ENCODE measurements around the gene CADM1. TPM values are rescaled to one million over a fixed set of nuclear protein-coding genes. Genes with fewer than 3 reads are reported as not detected.

CADM1 gene
- total and polyA plus RNA-seq, 4 donors: 31.7 to 243 (median 77.9) TPM

DNA sequence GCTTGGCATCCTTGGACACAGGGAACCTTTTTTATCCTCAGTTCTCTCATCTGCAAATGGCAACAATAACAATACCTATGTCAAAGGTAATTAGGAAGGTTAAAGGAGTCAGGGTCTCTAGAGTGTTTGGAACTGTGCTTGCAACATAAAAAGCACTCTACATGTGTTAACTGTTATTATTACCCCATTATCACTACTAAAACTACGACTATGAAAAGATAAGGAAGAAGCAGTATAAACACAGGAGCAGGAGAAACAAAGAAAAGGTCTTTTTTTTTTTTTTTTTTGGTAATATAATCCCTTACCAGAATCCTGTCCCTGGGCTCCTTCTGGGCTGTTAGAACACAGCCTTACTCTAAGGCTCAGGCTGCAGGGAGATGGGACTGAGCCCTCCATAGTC lies 348.2 kb downstream of the CADM1 start:
- ATAC-seq (ENCODE audit: insufficient read depth, low FRiP score) (no peak), DNase-seq (peak in 2 of 3 donors; percentile 31)
- WGBS, 2 donors: 22 to 27% methylated on average over 1 of the region's 1 CpG

DNA sequence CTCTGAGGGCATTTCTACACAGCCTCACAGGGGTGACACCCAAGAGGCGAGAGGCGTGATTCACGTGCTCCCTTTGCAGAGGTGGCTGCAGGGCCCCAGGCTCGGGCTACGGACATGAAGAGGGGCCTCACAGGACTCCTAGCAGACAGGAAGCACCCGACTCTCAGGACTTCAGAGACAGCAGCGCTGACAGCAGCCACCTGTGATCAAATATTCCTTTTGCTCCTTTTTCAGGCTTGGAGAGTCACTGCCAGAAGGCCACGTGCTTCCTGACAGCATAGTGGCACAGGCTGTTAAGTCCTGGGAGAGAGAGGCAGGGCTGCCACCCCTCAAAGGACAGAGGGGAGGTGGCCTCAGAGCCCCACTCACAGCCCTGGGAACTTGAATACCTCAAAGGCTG lies 348.9 kb downstream of the CADM1 start:
- 70 to 71% methylated on average over 8 of the region's 8 CpGs for WGBS, 2 donors

More for the DNA sequence above, 348.2 kb downstream of the CADM1 start:
- peaks cover 0 to 18% (median 0%) of the 10 kb centered on the region in 5 donors for H3K4me1 ChIP-seq (ENCODE audit: control insufficient read depth in 5 of 5, insufficient read depth in 5 of 5, low read length in 5 of 5)
- H3K27ac ChIP-seq (ENCODE audit: low read depth in 1 of 2, low read length in 1 of 2): no peak overlapping the region
- H3K9me3 ChIP-seq (ENCODE audit: control insufficient read depth in 4 of 4, insufficient read depth in 3 of 4, low read length in 3 of 4): peaks cover 0 to 7% (median 0%) of the 10 kb centered on the region in 4 donors
- no peak overlapping the region for H3K9ac ChIP-seq (ENCODE audit: insufficient read depth in 1 of 2, low read length in 2 of 2)
- TF ChIP-seq, protein P1, sequence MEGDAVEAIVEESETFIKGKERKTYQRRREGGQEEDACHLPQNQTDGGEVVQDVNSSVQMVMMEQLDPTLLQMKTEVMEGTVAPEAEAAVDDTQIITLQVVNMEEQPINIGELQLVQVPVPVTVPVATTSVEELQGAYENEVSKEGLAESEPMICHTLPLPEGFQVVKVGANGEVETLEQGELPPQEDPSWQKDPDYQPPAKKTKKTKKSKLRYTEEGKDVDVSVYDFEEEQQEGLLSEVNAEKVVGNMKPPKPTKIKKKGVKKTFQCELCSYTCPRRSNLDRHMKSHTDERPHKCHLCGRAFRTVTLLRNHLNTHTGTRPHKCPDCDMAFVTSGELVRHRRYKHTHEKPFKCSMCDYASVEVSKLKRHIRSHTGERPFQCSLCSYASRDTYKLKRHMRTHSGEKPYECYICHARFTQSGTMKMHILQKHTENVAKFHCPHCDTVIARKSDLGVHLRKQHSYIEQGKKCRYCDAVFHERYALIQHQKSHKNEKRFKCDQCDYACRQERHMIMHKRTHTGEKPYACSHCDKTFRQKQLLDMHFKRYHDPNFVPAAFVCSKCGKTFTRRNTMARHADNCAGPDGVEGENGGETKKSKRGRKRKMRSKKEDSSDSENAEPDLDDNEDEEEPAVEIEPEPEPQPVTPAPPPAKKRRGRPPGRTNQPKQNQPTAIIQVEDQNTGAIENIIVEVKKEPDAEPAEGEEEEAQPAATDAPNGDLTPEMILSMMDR (IDR thresholded peaks at IDR 0.05; ENCODE audit: control extremely low read depth, extremely low read depth): no peak
- no peaks in the 10 kb centered on the region for H3K36me3 ChIP-seq (ENCODE audit: control insufficient read depth in 4 of 4, insufficient read depth in 4 of 4, low read length in 4 of 4)
- H3K4me3 ChIP-seq: no peak overlapping the region
- no peaks in the 10 kb centered on the region for H3K27me3 ChIP-seq (ENCODE audit: control insufficient read depth in 3 of 3, insufficient read depth in 3 of 3, low read length in 2 of 3)

DNA sequence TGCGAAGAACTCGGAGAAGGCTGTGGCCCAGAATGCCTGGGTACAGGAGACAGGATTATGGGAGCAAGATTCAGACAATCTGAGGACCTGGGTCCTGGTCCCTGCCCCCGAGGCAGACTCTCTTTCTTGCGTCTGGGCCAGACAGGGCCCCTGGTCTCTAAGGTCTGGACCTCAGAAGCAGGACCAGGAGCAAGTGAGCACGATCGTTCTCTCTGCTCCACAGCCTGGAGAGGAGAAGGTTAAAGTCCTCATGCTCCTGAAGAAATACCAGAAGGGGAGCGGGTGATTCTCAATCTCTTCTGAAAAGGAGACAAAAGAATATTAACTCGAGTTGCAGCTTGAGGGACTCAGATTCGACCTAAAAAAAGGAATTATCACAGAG lies 349.9 kb downstream of the CADM1 start:
- Histone ChIP-seq H3K27ac (ENCODE audit: low read depth in 1 of 2, low read length in 1 of 2) (no peak overlapping the region), H3K4me3 (no peak overlapping the region), H3K4me1 (ENCODE audit: control insufficient read depth in 5 of 5, insufficient read depth in 5 of 5, low read length in 5 of 5) (peaks cover 0 to 18% (median 0%) of the 10 kb centered on the region in 5 donors), H3K27me3 (ENCODE audit: control insufficient read depth in 3 of 3, insufficient read depth in 3 of 3, low read length in 2 of 3) (no peaks in the 10 kb centered on the region), H3K36me3 (ENCODE audit: control insufficient read depth in 4 of 4, insufficient read depth in 4 of 4, low read length in 4 of 4) (no peaks in the 10 kb centered on the region), H3K9me3 (ENCODE audit: control insufficient read depth in 4 of 4, insufficient read depth in 3 of 4, low read length in 3 of 4) (peaks cover 0 to 7% (median 0%) of the 10 kb centered on the region in 4 donors), H3K9ac (ENCODE audit: insufficient read depth in 1 of 2, low read length in 2 of 2) (no peak overlapping the region)
- ATAC-seq (ENCODE audit: insufficient read depth, low FRiP score) (no peak), DNase-seq (no peak)
- TF ChIP-seq, protein P1 (IDR thresholded peaks at IDR 0.05; ENCODE audit: control extremely low read depth, extremely low read depth): no peak
- WGBS, 2 donors: 88 to 89% methylated on average over 9 of the region's 9 CpGs

More for the DNA sequence above, 348.9 kb downstream of the CADM1 start:
- DNase-seq (peak; percentile 18 to 37 (median 22)), ATAC-seq (ENCODE audit: insufficient read depth, low FRiP score) (no peak)
- H3K4me3 ChIP-seq: no peak overlapping the region
- H3K27ac ChIP-seq (ENCODE audit: low read depth in 1 of 2, low read length in 1 of 2): no peak overlapping the region
- peaks cover 0 to 7% (median 0%) of the 10 kb centered on the region in 4 donors for H3K9me3 ChIP-seq (ENCODE audit: control insufficient read depth in 4 of 4, insufficient read depth in 3 of 4, low read length in 3 of 4)
- H3K4me1 ChIP-seq (ENCODE audit: control insufficient read depth in 5 of 5, insufficient read depth in 5 of 5, low read length in 5 of 5): peaks cover 0 to 18% (median 0%) of the 10 kb centered on the region in 5 donors
- no peaks in the 10 kb centered on the region for H3K27me3 ChIP-seq (ENCODE audit: control insufficient read depth in 3 of 3, insufficient read depth in 3 of 3, low read length in 2 of 3)
- H3K9ac ChIP-seq (ENCODE audit: insufficient read depth in 1 of 2, low read length in 2 of 2): no peak overlapping the region
- TF ChIP-seq, protein P1 (IDR thresholded peaks at IDR 0.05; ENCODE audit: control extremely low read depth, extremely low read depth): no peak
- H3K36me3 ChIP-seq (ENCODE audit: control insufficient read depth in 4 of 4, insufficient read depth in 4 of 4, low read length in 4 of 4): no peaks in the 10 kb centered on the region
